NB4 (cell line): Measurements from ENCODE around the gene CEBPB.

Source experiments
- CTCF ChIP-seq: IDR thresholded peaks from one replicate; pipeline ENCODE4 v1.5.1; 2012; ENCODE audit warnings: low read depth, low read length
- MAX ChIP-seq: IDR thresholded peaks from 2 replicates; pipeline ENCODE4 v1.6.1; 2011; ENCODE audit warnings: low read depth, low read length
- POLR2A ChIP-seq: IDR thresholded peaks from 2 replicates; pipeline ENCODE4 v1.6.1; 2011; ENCODE audit warnings: mild to moderate bottlenecking; ENCODE audit not compliant: insufficient read length; ENCODE audit errors: extremely low read depth

- TF ChIP-seq CTCF (no peak), POLR2A (no peak), MAX (no peak)
These were observed 864 bp upstream of the CEBPB start for GRCh38 chr20:50189681-50190250.
